Measurements from ENCODE around the gene PTPN22. TPM values are rescaled to one million over a fixed set of nuclear protein-coding genes. Genes with fewer than 3 reads are reported as not detected.

PTPN22 gene
- total RNA-seq, 1 donor from 2014 or later: 2.3 TPM

DNA sequence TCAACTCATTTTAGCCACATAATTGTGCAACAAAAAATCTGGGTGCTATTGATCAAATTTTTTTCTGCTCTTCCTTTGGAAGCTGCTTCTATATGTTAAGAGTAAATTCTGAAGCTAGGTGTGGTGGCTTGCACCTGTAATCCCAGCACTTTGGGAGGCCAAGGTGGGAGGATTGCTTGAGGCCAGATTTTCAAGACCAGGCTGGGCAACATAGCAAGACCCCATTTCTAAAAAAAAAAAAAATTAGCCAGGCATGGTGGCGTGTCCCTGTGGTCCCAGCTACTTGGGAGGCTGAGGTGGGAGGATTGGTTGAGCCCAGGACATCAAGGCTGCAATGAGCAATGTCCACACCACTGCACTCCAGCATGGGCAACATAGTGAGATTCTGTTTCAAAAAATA lies 35.0 kb downstream of the PTPN22 start:
- DNase-seq (ENCODE audit: low spot score in 2 of 2): no peak
- Histone ChIP-seq H3K36me3 (no peaks in the 10 kb centered on the region), H3K27me3 (no peaks in the 10 kb centered on the region), H3K4me1 (no peaks in the 10 kb centered on the region), H3K4me3 (no peak overlapping the region), H3K27ac (no peak overlapping the region), H3K9me3 (no peaks in the 10 kb centered on the region)
- intact Hi-C loops (cut with DNase I): loop anchor here (5.0 kb wide), 1 partner anchor 96 kb away; no protein-coding TSS in a partner anchor
- TF ChIP-seq, protein P1, sequence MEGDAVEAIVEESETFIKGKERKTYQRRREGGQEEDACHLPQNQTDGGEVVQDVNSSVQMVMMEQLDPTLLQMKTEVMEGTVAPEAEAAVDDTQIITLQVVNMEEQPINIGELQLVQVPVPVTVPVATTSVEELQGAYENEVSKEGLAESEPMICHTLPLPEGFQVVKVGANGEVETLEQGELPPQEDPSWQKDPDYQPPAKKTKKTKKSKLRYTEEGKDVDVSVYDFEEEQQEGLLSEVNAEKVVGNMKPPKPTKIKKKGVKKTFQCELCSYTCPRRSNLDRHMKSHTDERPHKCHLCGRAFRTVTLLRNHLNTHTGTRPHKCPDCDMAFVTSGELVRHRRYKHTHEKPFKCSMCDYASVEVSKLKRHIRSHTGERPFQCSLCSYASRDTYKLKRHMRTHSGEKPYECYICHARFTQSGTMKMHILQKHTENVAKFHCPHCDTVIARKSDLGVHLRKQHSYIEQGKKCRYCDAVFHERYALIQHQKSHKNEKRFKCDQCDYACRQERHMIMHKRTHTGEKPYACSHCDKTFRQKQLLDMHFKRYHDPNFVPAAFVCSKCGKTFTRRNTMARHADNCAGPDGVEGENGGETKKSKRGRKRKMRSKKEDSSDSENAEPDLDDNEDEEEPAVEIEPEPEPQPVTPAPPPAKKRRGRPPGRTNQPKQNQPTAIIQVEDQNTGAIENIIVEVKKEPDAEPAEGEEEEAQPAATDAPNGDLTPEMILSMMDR (IDR thresholded peaks at IDR 0.05): no peak

DNA sequence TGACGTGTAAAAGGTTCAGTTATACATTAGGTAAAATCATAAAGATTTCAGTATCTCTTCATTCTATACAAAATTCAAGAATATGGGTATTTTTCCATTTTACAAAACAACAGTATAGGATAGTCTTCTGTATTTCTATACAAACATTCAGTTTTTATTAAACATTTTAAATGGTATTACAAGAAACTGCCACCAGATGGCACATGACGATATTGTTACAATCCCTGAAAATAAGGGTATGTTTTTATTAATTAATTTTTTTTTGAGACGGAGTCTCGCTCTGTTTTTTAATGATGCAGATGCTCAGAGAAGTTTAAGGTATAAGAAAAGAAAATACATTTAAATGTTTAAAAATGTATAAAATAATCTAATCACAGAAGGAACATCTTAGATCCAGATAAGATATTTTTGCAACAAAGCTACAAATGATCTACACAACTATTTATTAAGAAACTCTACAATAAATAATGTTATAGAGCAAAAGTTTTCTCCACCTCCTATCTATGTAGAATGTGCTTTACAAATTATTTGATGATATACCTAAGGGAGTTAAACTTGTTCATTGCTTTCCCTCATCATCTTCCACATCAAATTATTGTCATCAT lies 35.7 kb downstream of the PTPN22 start:
- Histone ChIP-seq H3K4me3 (no peak overlapping the region), H3K27ac (no peak overlapping the region), H3K4me1 (no peaks in the 10 kb centered on the region), H3K9me3 (no peaks in the 10 kb centered on the region), H3K36me3 (no peaks in the 10 kb centered on the region), H3K27me3 (no peaks in the 10 kb centered on the region)
- intact Hi-C loops (cut with DNase I): loop anchor here (2.0 to 5.0 kb wide), 3 partner anchors 69 to 447 kb away; partner anchors contain the start of genes AP4B1 and DCLRE1B
- no peak for DNase-seq (ENCODE audit: low spot score in 2 of 2)
- TF ChIP-seq, protein P1 (IDR thresholded peaks at IDR 0.05): peak; percentile 45 to 62 (median 46)

DNA sequence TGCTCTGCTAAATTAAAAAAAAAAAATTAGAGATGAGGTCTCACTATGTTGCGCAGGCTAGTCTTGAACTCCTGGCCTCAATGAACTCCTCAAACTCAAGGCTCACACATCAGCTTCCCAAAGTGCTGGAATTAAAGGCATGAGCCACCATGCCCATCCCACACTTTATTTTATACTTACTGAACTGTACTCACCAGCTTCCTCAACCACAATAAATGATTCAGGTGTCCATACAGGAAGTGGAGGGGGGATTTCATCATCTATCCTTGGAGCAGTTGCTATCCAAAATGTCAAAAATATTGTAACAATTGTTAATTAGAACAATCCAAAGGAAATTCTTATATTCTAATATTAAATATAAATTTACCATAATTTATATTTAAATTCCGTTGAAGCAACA lies 36.8 kb downstream of the PTPN22 start:
- Histone ChIP-seq H3K27me3 (no peaks in the 10 kb centered on the region), H3K27ac (no peak overlapping the region), H3K4me1 (no peaks in the 10 kb centered on the region), H3K36me3 (no peaks in the 10 kb centered on the region), H3K9me3 (no peaks in the 10 kb centered on the region), H3K4me3 (no peak overlapping the region)
- intact Hi-C loops (cut with DNase I): loop anchor here (2.0 to 5.0 kb wide), 3 partner anchors 70 to 448 kb away; partner anchors contain the start of genes AP4B1 and DCLRE1B
- no peak for DNase-seq (ENCODE audit: low spot score in 2 of 2)
- TF ChIP-seq, protein P1 (IDR thresholded peaks at IDR 0.05): no peak

DNA sequence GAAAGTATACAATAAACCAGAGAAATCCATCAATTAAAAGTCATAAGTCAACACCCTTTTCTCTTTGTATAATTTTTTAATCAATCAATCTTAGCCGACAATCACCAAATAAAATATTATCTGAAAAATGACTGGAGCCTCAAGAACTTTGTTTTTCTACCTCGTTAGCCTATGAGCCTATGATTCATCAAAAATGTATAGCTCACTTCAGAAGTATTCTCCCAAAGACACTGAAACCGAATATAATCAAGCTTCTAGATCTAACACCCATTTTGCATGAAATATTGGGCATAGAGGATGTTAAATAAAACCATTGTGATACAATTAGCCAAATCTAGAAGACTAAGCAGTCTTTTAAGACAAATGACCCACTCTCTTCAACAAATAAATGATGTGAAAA lies 41.5 kb downstream of the PTPN22 start:
- H3K27me3 ChIP-seq: no peaks in the 10 kb centered on the region
- TF ChIP-seq, protein P1 (IDR thresholded peaks at IDR 0.05): no peak
- no peak for DNase-seq (ENCODE audit: low spot score in 2 of 2)
- H3K4me3 ChIP-seq: no peak overlapping the region
- intact Hi-C loops (cut with DNase I): no loop called here
- H3K36me3 ChIP-seq: no peaks in the 10 kb centered on the region
- no peaks in the 10 kb centered on the region for H3K4me1 ChIP-seq
- H3K9me3 ChIP-seq: no peaks in the 10 kb centered on the region
- H3K27ac ChIP-seq: no peak overlapping the region

DNA sequence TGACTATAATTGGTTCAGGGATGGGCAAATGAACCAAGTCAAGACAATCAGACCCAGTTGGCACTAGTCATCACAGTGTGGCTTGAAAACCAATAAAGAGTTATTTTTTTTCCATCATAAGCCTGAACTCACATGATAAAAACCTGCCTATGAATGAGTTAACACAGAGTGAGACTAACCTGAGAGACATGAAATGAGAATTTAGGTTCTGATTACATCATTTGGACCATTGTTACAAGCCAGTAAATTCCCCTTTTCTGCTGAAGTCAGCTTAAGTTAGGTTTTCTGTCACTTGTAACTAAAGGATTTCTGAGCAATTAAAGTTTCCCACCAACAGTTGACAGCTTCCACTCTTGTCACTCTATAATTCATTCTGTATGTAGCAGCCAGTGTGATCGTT lies 49.6 kb downstream of the PTPN22 start:
- H3K27ac ChIP-seq: no peak overlapping the region
- no peaks in the 10 kb centered on the region for H3K36me3 ChIP-seq
- no peak overlapping the region for H3K4me3 ChIP-seq
- TF ChIP-seq, protein P1 (IDR thresholded peaks at IDR 0.05): no peak
- H3K9me3 ChIP-seq: no peaks in the 10 kb centered on the region
- intact Hi-C loops (cut with DNase I): no loop called here
- no peaks in the 10 kb centered on the region for H3K27me3 ChIP-seq
- no peak for DNase-seq (ENCODE audit: low spot score in 2 of 2)
- no peaks in the 10 kb centered on the region for H3K4me1 ChIP-seq
